Neural progenitor cell (in vitro differentiated cells): ENCODE data around the gene EXOC4. TPM values are rescaled to one million over a fixed set of nuclear protein-coding genes. Genes with fewer than 3 reads are reported as not detected.

Source experiments
- DNase-seq: peaks from one replicate; pipeline ENCODE4 v3.0.0-alpha.2; 2016; ENCODE audit warnings: low spot score
- H2AFZ ChIP-seq: fragments of 200-600 bp; sonication (generic); replicated peaks from 2 replicates; pipeline ENCODE4 v1.6.1; 2016; ENCODE audit warnings: antibody characterized with exemption
- H3F3A ChIP-seq: fragments of 200-600 bp; sonication (generic); 2 replicates; pipeline ENCODE4 v1.6.1; 2016; ENCODE audit warnings: antibody characterized with exemption, low read depth
- H3K27ac ChIP-seq: fragments of 200-600 bp; sonication (generic); 2 replicates; pipeline ENCODE4 v1.5.1; 2016; ENCODE audit warnings: mild to moderate bottlenecking
- H3K27me3 ChIP-seq: fragments of 200-600 bp; sonication (generic); 2 replicates; pipeline ENCODE4 v1.6.1; 2016; ENCODE audit warnings: mild to moderate bottlenecking, moderate library complexity
- H3K36me3 ChIP-seq: fragments of 200-600 bp; sonication (generic); 2 replicates; pipeline ENCODE4 v1.5.1; 2016
- H3K4me1 ChIP-seq: fragments of 200-600 bp; sonication (generic); 2 replicates; pipeline ENCODE4 v1.6.1; 2016; ENCODE audit warnings: mixed run types
- H3K4me2 ChIP-seq: fragments of 200-600 bp; sonication (generic); 2 replicates; pipeline ENCODE4 v1.6.1; 2016
- H3K4me3 ChIP-seq: fragments of 200-600 bp; sonication (generic); 2 replicates; pipeline ENCODE4 v1.5.1; 2016
- H3K79me2 ChIP-seq: fragments of 200-600 bp; sonication (generic); 2 replicates; pipeline ENCODE4 v1.6.1; 2016; ENCODE audit warnings: low read depth
- H3K9ac ChIP-seq: fragments of 200-600 bp; sonication (generic); 2 replicates; pipeline ENCODE4 v1.6.1; 2016
- H3K9me3 ChIP-seq: fragments of 200-600 bp; sonication (generic); 2 replicates; pipeline ENCODE4 v1.5.1; 2016; ENCODE audit warnings: low read depth
- H4K20me1 ChIP-seq: fragments of 200-600 bp; sonication (generic); 2 replicates; pipeline ENCODE4 v1.6.1; 2016; ENCODE audit warnings: low read depth
- H3K27ac Mint-ChIP-seq: 3 replicates; pipeline ENCODE4 v1.8.0; 2021; ENCODE audit warnings: mixed read lengths
- H3K27me3 Mint-ChIP-seq: 2 replicates; pipeline ENCODE4 v1.8.0; 2022; ENCODE audit warnings: low read depth, mild to moderate bottlenecking, inconsistent platforms, moderate library complexity, mixed read lengths; ENCODE audit not compliant: insufficient read depth
- H3K36me3 Mint-ChIP-seq: 3 replicates; pipeline ENCODE4 v1.8.0; 2021; ENCODE audit warnings: mixed read lengths
- H3K4me1 Mint-ChIP-seq: 3 replicates; pipeline ENCODE4 v1.8.0; 2021; ENCODE audit warnings: mixed read lengths
- H3K4me3 Mint-ChIP-seq: 3 replicates; pipeline ENCODE4 v1.8.0; 2021; ENCODE audit warnings: mild to moderate bottlenecking, moderate library complexity, mixed read lengths
- H3K9me3 Mint-ChIP-seq: 3 replicates; pipeline ENCODE4 v1.8.0; 2020; ENCODE audit warnings: mixed read lengths
- EZH2 ChIP-seq: fragments of 200-600 bp; sonication (generic); IDR thresholded peaks from 2 replicates; pipeline ENCODE4 v1.6.1; 2017; ENCODE audit warnings: antibody characterized with exemption, mild to moderate bottlenecking, moderate library complexity
- EZH2phosphoT487 ChIP-seq: fragments of 200-600 bp; sonication (generic); IDR thresholded peaks from 2 replicates; pipeline ENCODE4 v1.6.1; 2017; ENCODE audit warnings: antibody characterized with exemption
- total RNA-seq: library from RNA; depleted of rRNA; stranded (reverse); fragments of >200 nt; gene quantifications from 2 replicates; pipeline ENCODE4 v1.2.3, GENCODE V29; 2015; ENCODE audit warnings: low replicate concordance
- TF ChIP-seq, protein P1 (sequence below): fragments of 200-600 bp; sonication (generic); IDR thresholded peaks from 2 replicates; pipeline ENCODE4 v1.5.1; 2017; ENCODE audit warnings: antibody characterized with exemption, mild to moderate bottlenecking

Gene EXOC4
- total RNA-seq, 1 donor from 2014 or later, result 129 TPM

DNA sequence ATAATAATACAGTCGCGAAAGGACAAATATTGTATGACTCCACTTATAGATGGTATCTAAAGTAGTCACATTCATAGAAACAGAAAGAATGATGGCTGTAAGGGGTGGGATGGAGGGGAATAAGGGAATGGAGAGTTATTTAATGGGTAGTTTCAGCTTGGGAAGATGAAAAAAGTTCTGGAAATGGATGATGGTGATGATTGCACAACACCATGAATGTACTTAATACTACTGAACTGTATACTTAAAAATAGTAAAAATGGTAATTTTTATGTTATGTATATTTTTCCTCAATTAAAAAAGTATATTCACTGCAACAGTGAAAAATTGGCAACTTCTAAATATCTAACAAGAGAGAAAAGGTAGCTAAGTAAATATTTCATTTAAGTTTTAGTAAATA is 265.8 kb downstream of the EXOC4 start:
- no peaks in the 10 kb centered on the region for H3K9me3 Mint-ChIP-seq
- no peak for DNase-seq
- H3F3A ChIP-seq, result no peaks in the 10 kb centered on the region

DNA sequence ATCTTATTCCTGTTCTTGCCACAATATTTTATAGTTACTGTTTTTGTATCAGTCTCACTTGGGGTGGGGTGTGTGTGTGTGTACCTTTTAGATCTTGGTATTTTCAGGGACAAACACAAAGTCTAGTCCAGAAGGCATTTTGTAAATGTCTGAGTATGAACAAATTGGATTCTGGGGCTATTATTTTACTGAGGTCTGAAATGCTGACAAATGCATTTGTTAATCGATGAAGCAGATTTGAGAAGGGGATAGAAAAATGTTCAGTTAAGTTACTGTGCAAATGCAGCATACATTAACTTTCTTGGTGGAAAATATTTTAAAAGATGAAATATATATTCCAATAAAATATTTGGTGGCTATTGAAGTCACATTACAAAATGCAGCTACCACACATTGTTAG is 267.4 kb downstream of the EXOC4 start:
- no peaks in the 10 kb centered on the region for H3K27me3 ChIP-seq
- no peak overlapping the region for H3K4me2 ChIP-seq
- H3K4me3 ChIP-seq, result no peak overlapping the region
- TF ChIP-seq, protein P1, sequence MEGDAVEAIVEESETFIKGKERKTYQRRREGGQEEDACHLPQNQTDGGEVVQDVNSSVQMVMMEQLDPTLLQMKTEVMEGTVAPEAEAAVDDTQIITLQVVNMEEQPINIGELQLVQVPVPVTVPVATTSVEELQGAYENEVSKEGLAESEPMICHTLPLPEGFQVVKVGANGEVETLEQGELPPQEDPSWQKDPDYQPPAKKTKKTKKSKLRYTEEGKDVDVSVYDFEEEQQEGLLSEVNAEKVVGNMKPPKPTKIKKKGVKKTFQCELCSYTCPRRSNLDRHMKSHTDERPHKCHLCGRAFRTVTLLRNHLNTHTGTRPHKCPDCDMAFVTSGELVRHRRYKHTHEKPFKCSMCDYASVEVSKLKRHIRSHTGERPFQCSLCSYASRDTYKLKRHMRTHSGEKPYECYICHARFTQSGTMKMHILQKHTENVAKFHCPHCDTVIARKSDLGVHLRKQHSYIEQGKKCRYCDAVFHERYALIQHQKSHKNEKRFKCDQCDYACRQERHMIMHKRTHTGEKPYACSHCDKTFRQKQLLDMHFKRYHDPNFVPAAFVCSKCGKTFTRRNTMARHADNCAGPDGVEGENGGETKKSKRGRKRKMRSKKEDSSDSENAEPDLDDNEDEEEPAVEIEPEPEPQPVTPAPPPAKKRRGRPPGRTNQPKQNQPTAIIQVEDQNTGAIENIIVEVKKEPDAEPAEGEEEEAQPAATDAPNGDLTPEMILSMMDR, result no peak
- no peaks in the 10 kb centered on the region for H3K4me1 Mint-ChIP-seq
- no peaks in the 10 kb centered on the region for H3K9me3 ChIP-seq
- no peak overlapping the region for H3K27ac Mint-ChIP-seq
- no peaks in the 10 kb centered on the region for H3F3A ChIP-seq
- H2AFZ ChIP-seq, result no peak overlapping the region
- H3K9ac ChIP-seq, result no peak overlapping the region
- no peaks in the 10 kb centered on the region for H3K36me3 ChIP-seq
- peaks cover 5% of the 10 kb centered on the region for H3K79me2 ChIP-seq
- no peaks in the 10 kb centered on the region for H3K36me3 Mint-ChIP-seq
- DNase-seq, result no peak
- H3K4me1 ChIP-seq, result no peaks in the 10 kb centered on the region
- H3K27me3 Mint-ChIP-seq, result peaks cover 3% of the 10 kb centered on the region
- no peaks in the 10 kb centered on the region for H3K9me3 Mint-ChIP-seq
- H4K20me1 ChIP-seq, result no peaks in the 10 kb centered on the region
- H3K27ac ChIP-seq, result no peak overlapping the region
- no peak overlapping the region for H3K4me3 Mint-ChIP-seq

More for the DNA sequence above, 265.8 kb downstream of the EXOC4 start:
- TF ChIP-seq EZH2 (no peak), EZH2phosphoT487 (no peak)
- no peak overlapping the region for H3K27ac Mint-ChIP-seq
- Histone ChIP-seq H2AFZ (no peak overlapping the region), H3K4me3 (no peak overlapping the region), H3K27ac (no peak overlapping the region), H3K4me2 (no peak overlapping the region), H4K20me1 (no peaks in the 10 kb centered on the region), H3K27me3 (no peaks in the 10 kb centered on the region), H3K9me3 (no peaks in the 10 kb centered on the region), H3K4me1 (no peaks in the 10 kb centered on the region), H3K79me2 (no peaks in the 10 kb centered on the region), H3K36me3 (no peaks in the 10 kb centered on the region), H3K9ac (no peak overlapping the region)
- no peaks in the 10 kb centered on the region for H3K4me1 Mint-ChIP-seq
- H3K27me3 Mint-ChIP-seq, result peaks cover 3% of the 10 kb centered on the region
- no peaks in the 10 kb centered on the region for H3K36me3 Mint-ChIP-seq
- no peak overlapping the region for H3K4me3 Mint-ChIP-seq

DNA sequence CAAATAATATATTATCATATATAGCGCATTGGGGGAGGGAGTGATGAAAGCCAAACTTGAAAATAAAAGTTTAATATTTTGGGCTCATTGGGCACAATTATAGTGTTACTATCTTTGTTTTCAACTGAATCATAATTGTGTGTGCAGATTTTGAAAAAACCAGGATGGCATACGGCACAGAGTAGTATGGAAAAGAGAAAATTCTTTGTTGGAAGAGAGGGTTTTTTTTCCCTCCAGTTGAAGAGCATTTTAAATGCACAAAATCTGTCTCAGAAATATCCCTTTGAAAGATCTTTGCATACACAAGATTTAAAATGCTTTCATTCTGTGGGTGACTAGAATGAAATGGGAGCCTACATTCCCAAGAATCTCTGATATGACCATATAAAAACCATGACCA is 269.6 kb downstream of the EXOC4 start:
- no peak overlapping the region for H2AFZ ChIP-seq
- H3K36me3 ChIP-seq, result no peaks in the 10 kb centered on the region
- H3K4me2 ChIP-seq, result no peak overlapping the region
- no peaks in the 10 kb centered on the region for H3K4me1 Mint-ChIP-seq
- no peaks in the 10 kb centered on the region for H4K20me1 ChIP-seq
- H3K27me3 Mint-ChIP-seq, result peaks cover 3% of the 10 kb centered on the region
- no peak overlapping the region for H3K27ac ChIP-seq
- H3K36me3 Mint-ChIP-seq, result no peaks in the 10 kb centered on the region
- no peak overlapping the region for H3K4me3 ChIP-seq
- no peaks in the 10 kb centered on the region for H3K27me3 ChIP-seq
- H3K4me3 Mint-ChIP-seq, result no peak overlapping the region
- TF ChIP-seq, protein P1, result no peak
- TF ChIP-seq EZH2, result no peak
- no peak for TF ChIP-seq EZH2phosphoT487
- no peak overlapping the region for H3K27ac Mint-ChIP-seq
- no peaks in the 10 kb centered on the region for H3K9me3 ChIP-seq
- no peaks in the 10 kb centered on the region for H3K9me3 Mint-ChIP-seq
- no peak for DNase-seq
- H3K4me1 ChIP-seq, result no peaks in the 10 kb centered on the region
- H3F3A ChIP-seq, result no peaks in the 10 kb centered on the region
- H3K79me2 ChIP-seq, result peaks cover 5% of the 10 kb centered on the region
- H3K9ac ChIP-seq, result no peak overlapping the region

DNA sequence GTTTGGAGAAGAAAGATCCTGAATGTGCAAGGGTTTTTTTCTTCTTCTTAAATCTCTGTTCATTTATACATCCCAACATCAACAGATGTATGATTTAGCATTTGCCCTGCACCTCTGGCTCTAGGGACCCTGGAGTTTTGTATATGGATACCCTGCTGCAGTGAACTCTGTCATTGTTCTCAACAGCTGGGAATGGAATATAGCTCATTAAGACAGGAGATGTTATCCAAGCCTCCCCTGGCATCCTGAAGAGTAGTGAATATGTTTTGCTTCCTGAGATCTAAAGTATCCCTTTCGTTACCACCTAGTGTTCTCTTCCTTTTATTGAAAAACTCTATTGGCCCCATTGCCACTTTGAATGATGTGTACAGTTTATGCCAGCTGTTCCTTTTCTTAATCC is 275.9 kb downstream of the EXOC4 start:
- peaks cover 5% of the 10 kb centered on the region for H3K79me2 ChIP-seq
- H3K9ac ChIP-seq, result no peak overlapping the region
- H3K4me3 Mint-ChIP-seq, result no peak overlapping the region
- H3K4me2 ChIP-seq, result no peak overlapping the region
- H3K36me3 ChIP-seq, result no peaks in the 10 kb centered on the region
- no peaks in the 10 kb centered on the region for H3K36me3 Mint-ChIP-seq
- H3K27ac Mint-ChIP-seq, result no peak overlapping the region
- no peaks in the 10 kb centered on the region for H3K9me3 ChIP-seq
- no peak overlapping the region for H2AFZ ChIP-seq
- H3K9me3 Mint-ChIP-seq, result no peaks in the 10 kb centered on the region
- no peaks in the 10 kb centered on the region for H3K27me3 Mint-ChIP-seq
- H3K4me3 ChIP-seq, result no peak overlapping the region
- DNase-seq, result no peak
- H3K4me1 Mint-ChIP-seq, result peaks cover 5% of the 10 kb centered on the region
- TF ChIP-seq EZH2phosphoT487 (no peak), EZH2 (no peak)
- TF ChIP-seq, protein P1, result no peak
- H3K27me3 ChIP-seq, result no peaks in the 10 kb centered on the region
- no peaks in the 10 kb centered on the region for H3K4me1 ChIP-seq
- H4K20me1 ChIP-seq, result peaks cover 7% of the 10 kb centered on the region
- H3K27ac ChIP-seq, result no peak overlapping the region
- no peaks in the 10 kb centered on the region for H3F3A ChIP-seq
